Adrenal gland (tissue), 12 donors: ENCODE results near the gene CFAP74. TPM values are rescaled to one million over a fixed set of nuclear protein-coding genes. Genes with fewer than 3 reads are reported as not detected.

Source experiments
- DNase-seq, 7 donors: peaks; one replicate each; pipeline ENCODE4 v3.0.0-alpha.2; 2019 to 2020
- H3K27ac ChIP-seq, 5 donors: fragments of 200-600 bp; sonication (generic) in 4 of 5; 1 replicate in 3 of 5; 2 replicates in 2 of 5; pipeline versions ENCODE4 v1.5.1 to v1.8.0; 2016 to 2020; ENCODE audit warnings: mild to moderate bottlenecking in 1 of 5
- H3K27me3 ChIP-seq: fragments of 200-600 bp; 2 replicates; pipeline ENCODE4 v1.8.0; 2021
- H3K36me3 ChIP-seq, 2 donors: fragments of 200-600 bp; replicated peaks in 1 of 2; 1 replicate in 1 of 2; 2 replicates in 1 of 2; pipeline versions ENCODE4 v1.5.1 to v1.8.0; 2018 to 2022
- H3K4me1 ChIP-seq, 2 donors: fragments of 200-600 bp; replicated peaks in 1 of 2; 1 replicate in 1 of 2; 2 replicates in 1 of 2; pipeline versions ENCODE4 v1.5.1 to v1.8.0; 2018 to 2021
- H3K4me3 ChIP-seq, 4 donors: fragments of 200-600 bp; sonication (generic) in 3 of 4; one replicate each; pipeline ENCODE4 v1.5.1; 2016 to 2018
- H3K9me3 ChIP-seq, 3 donors: fragments of 200-600 bp; sonication (generic) in 1 of 3; replicated peaks in 1 of 3; 1 replicate in 2 of 3; 2 replicates in 1 of 3; pipeline versions ENCODE4 v1.5.1 to v1.8.0; 2016 to 2021
- CTCF ChIP-seq, 6 experiments: fragments of 450-650 bp in 4 of 6; fragments of 200-600 bp in 2 of 6; sonication (generic) in 1 of 6; IDR thresholded peaks; 1 replicate in 5 of 6; 2 replicates in 1 of 6; pipeline versions ENCODE4 v1.5.1 to v1.8.0; 2016 to 2021; ENCODE audit warnings: antibody characterized with exemption in 6 of 6, mild to moderate bottlenecking in 2 of 6, moderate library complexity in 1 of 6
- POLR2A ChIP-seq, 2 donors: fragments of 450-650 bp; IDR thresholded peaks; one replicate each; pipeline ENCODE4 v1.6.1; 2017; ENCODE audit warnings: antibody characterized with exemption in 2 of 2, mild to moderate bottlenecking in 2 of 2, moderate library complexity in 1 of 2
- WGBS, 4 donors: extraction: QIAGEN DNeasy Blood & Tissue Kit in 2 of 4; methylation state at CpG; one replicate each; pipeline versions ENCODE4 v1.1.5 to v1.1.7; 2013 to 2017; 5-methylcytosine and 5-hydroxymethylcytosine counted together
- intact Hi-C, 2 donors: fragments of 100-400 bp; cut with DNase I; formaldehyde crosslinking; loops; one replicate each; pipeline versions ENCODE4 v1.14.1 to v1.15.0; 2022 to 2023
- polyA plus RNA-seq, 3 donors: library from polyadenylated mRNA; stranded (reverse); fragments of 200-250 nt in 2 of 3; fragments of 350-450 nt in 1 of 3; fragmentation: Illumina TruSeq in 1 of 3; extraction: RNeasy Lipid Tissue Mini Kit (QIAGEN cat#74804) in 1 of 3; gene quantifications; one replicate each; pipeline ENCODE4 v1.2.3, GENCODE V29; 2013 to 2014
- total RNA-seq, 9 donors: library from RNA; depleted of rRNA in 4 of 9; stranded (reverse); fragments of >200 nt in 4 of 9; fragments of 120-200 nt in 1 of 9; fragmentation: NEBNext Ultra II Directional in 1 of 9; extraction: Animal tissue kit (Norgen Biotek cat#: 25700) in 1 of 9; gene quantifications; one replicate each; pipeline versions ENCODE4 v1.1.0 to v1.2.4, GENCODE V29; 2013 to 2023
- donor health status: healthy with polysubstance abuse.
- donor health status: Bipolar disorder and iron deficiency.
- donor health status: DM: yes; HTN: yes; CAD: no.
- donor health status: DM: no; HTN: no; CAD: no.
- donor health status: DM: no; HTN: no; CAD: no.
- donor health status: DM: yes; HTN: yes; CAD: no.

The CFAP74 gene
- total and polyA plus RNA-seq, 12 donors: 0.11 to 7.6 (median 2.8) TPM; not detected in 1

- H3K27ac ChIP-seq: peak overlapping the region in 4 of 5 donors; percentile 1 to 89 (median 78)
- peak in 1 of 6 experiments; percentile 1 for TF ChIP-seq CTCF (IDR thresholded peaks at IDR 0.05)
- TF ChIP-seq POLR2A (IDR thresholded peaks at IDR 0.05): no peak
- H3K36me3 ChIP-seq: no peaks in the 10 kb centered on the region
- 10 to 100% (median 13%) methylated on average over 2 to 62 of the region's 62 CpGs for WGBS, 4 donors
- peaks cover 13 to 14% of the 10 kb centered on the region in 2 donors for H3K4me1 ChIP-seq
- H3K4me3 ChIP-seq: peak overlapping the region in 2 of 4 donors; percentile 44 to 63
- intact Hi-C loops: no loop called here
- no peaks in the 10 kb centered on the region for H3K27me3 ChIP-seq
- no peaks in the 10 kb centered on the region for H3K9me3 ChIP-seq
- peak; percentile 99 to 100 (median 100) for DNase-seq
These were observed 84.1 kb downstream of the CFAP74 start for GRCh38 chr1:1919304-1920056.

GRCh38 chr1:1918901-1919303, 84.7 kb downstream of the CFAP74 start, which contains the start of gene TMEM52:
TSS of gene TMEM52 (minus strand) at chr1:1919279. CDS start at chr1:1919265, 14 bp downstream.
- 1 to 4% (median 1%) methylated on average over 4 to 44 of the region's 44 CpGs; no CpG with 5 or more reads in 1 of the 4 donors for WGBS, 4 donors
- Histone ChIP-seq H3K4me3 (peak within 1 kb of the TSS in 3 of 4 donors; percentile 35 to 63 (median 44)), H3K27me3 (no peaks in the 10 kb centered on the region), H3K36me3 (no peaks in the 10 kb centered on the region), H3K9me3 (no peaks in the 10 kb centered on the region), H3K4me1 (peaks cover 13 to 14% of the 10 kb centered on the region in 2 donors), H3K27ac (peak within 1 kb of the TSS; percentile 65 to 89 (median 78))
- TF ChIP-seq POLR2A (IDR thresholded peaks at IDR 0.05) (peak; percentile 56 to 92), CTCF (IDR thresholded peaks at IDR 0.05) (peak in 1 of 6 experiments; percentile 4)
- no peak for DNase-seq
- intact Hi-C loops: no loop called here

- Histone ChIP-seq H3K9me3 (no peaks in the 10 kb centered on the region), H3K27me3 (no peaks in the 10 kb centered on the region), H3K27ac (peak overlapping the region; percentile 65 to 89 (median 78)), H3K4me1 (peaks cover 13 to 14% of the 10 kb centered on the region in 2 donors), H3K36me3 (no peaks in the 10 kb centered on the region), H3K4me3 (peak overlapping the region in 2 of 4 donors; percentile 44 to 63)
- TF ChIP-seq POLR2A (IDR thresholded peaks at IDR 0.05): no peak
- no peak for TF ChIP-seq CTCF (IDR thresholded peaks at IDR 0.05)
- WGBS, 4 donors: 16 to 70% (median 31%) methylated on average over 17 to 46 of the region's 46 CpGs
- DNase-seq: peak; percentile 69 to 87 (median 80)
- intact Hi-C loops: no loop called here
These were observed 85.3 kb downstream of the CFAP74 start for GRCh38 chr1:1917995-1918900.
